Globus pallidus (tissue), 1 donor: ENCODE data around the gene AKAP6.

Source experiments
- DNase-seq: peaks from one replicate; pipeline ENCODE4 v3.0.0-alpha.2; 2015; ENCODE audit warnings: low spot score

The AKAP6 gene

GRCh38 chr14:32621585-32621984 lies 292.5 kb downstream of the AKAP6 start:
- no peak for DNase-seq

GRCh38 chr14:32622742-32623141 lies 293.6 kb downstream of the AKAP6 start:
- no peak for DNase-seq

GRCh38 chr14:32623300-32624093 lies 294.4 kb downstream of the AKAP6 start:
- no peak for DNase-seq

- no peak for DNase-seq
These were observed 296.1 kb downstream of the AKAP6 start for GRCh38 chr14:32625211-32625610.

- DNase-seq = no peak
These were observed 298.6 kb downstream of the AKAP6 start for GRCh38 chr14:32627545-32628298.

- no peak for DNase-seq
These were observed 300.1 kb downstream of the AKAP6 start for GRCh38 chr14:32629236-32629635.

- DNase-seq = no peak
These were observed 301.6 kb downstream of the AKAP6 start for GRCh38 chr14:32630701-32631100.

- no peak for DNase-seq
These were observed 304.2 kb downstream of the AKAP6 start for GRCh38 chr14:32633224-32633859.

GRCh38 chr14:32633930-32634329 lies 304.8 kb downstream of the AKAP6 start:
- no peak for DNase-seq

GRCh38 chr14:32635061-32635719 lies 306.1 kb downstream of the AKAP6 start:
- no peak for DNase-seq

- DNase-seq = no peak
These were observed 308.5 kb downstream of the AKAP6 start for GRCh38 chr14:32637582-32637981.

GRCh38 chr14:32639208-32639607 lies 310.1 kb downstream of the AKAP6 start:
- DNase-seq = no peak

- no peak for DNase-seq
These were observed 316.5 kb downstream of the AKAP6 start for GRCh38 chr14:32645551-32645950.

GRCh38 chr14:32648434-32648833 lies 319.3 kb downstream of the AKAP6 start:
- no peak for DNase-seq

GRCh38 chr14:32650030-32650429 lies 320.9 kb downstream of the AKAP6 start:
- no peak for DNase-seq

GRCh38 chr14:32650665-32651064 lies 321.6 kb downstream of the AKAP6 start:
- no peak for DNase-seq

- no peak for DNase-seq
These were observed 325.0 kb downstream of the AKAP6 start for GRCh38 chr14:32654106-32654505.

- no peak for DNase-seq
These were observed 327.5 kb downstream of the AKAP6 start for GRCh38 chr14:32656601-32657000.

GRCh38 chr14:32657081-32657480 lies 328.0 kb downstream of the AKAP6 start:
- DNase-seq = peak; percentile 77

- DNase-seq = no peak
These were observed 332.1 kb downstream of the AKAP6 start for GRCh38 chr14:32661216-32661615.

GRCh38 chr14:32662211-32662610 lies 333.1 kb downstream of the AKAP6 start:
- no peak for DNase-seq

GRCh38 chr14:32666308-32666707 lies 337.2 kb downstream of the AKAP6 start:
- no peak for DNase-seq
